SK-N-SH treated with all-trans-retinoic acid at 6 μM for 48 hours (cell line): ENCODE measurements around the gene SLCO3A1.

Experiments used
- ATAC-seq: fragments of 200-7000 bp; cut with Tn5 transposase; 3 replicates; pipeline ENCODE4 v1.9.1; 2020; ENCODE audit warnings: mild to moderate bottlenecking, moderate library complexity
- ARNTL ChIP-seq: fragments of 450-650 bp; formaldehyde crosslinking; IDR thresholded peaks from 2 replicates; pipeline ENCODE4 v1.5.0; 2020; ENCODE audit warnings: low read depth, mild to moderate bottlenecking, moderate library complexity, borderline replicate concordance
- BACH2 ChIP-seq: fragments of 250-450 bp; sonication (Bioruptor Pico); IDR thresholded peaks from 2 replicates; pipeline ENCODE4 v1.9.0; 2021; ENCODE audit warnings: mild to moderate bottlenecking, borderline replicate concordance
- CSDC2 ChIP-seq: fragments of 250-450 bp; sonication (Bioruptor Pico); IDR thresholded peaks from 2 replicates; pipeline ENCODE4 v1.5.0; 2020; ENCODE audit warnings: mild to moderate bottlenecking, moderate library complexity
- ESRRG ChIP-seq: fragments of 250-450 bp; sonication (Bioruptor Pico); IDR thresholded peaks from 2 replicates; pipeline ENCODE4 v1.6.1; 2021; ENCODE audit warnings: mild to moderate bottlenecking
- GLIS3 ChIP-seq: fragments of 250-450 bp; sonication (Bioruptor Pico); IDR thresholded peaks from 2 replicates; pipeline ENCODE4 v1.5.0; 2020; ENCODE audit warnings: mild to moderate bottlenecking, moderate library complexity
- OSR1 ChIP-seq: fragments of 250-450 bp; sonication (Bioruptor Pico); IDR thresholded peaks from 2 replicates; pipeline ENCODE4 v1.8.0; 2022; ENCODE audit warnings: moderate library complexity, mild to moderate bottlenecking, inconsistent platforms
- PPARA ChIP-seq: fragments of 250-450 bp; sonication (Bioruptor Pico); IDR thresholded peaks from 2 replicates; pipeline ENCODE4 v1.5.0; 2020; ENCODE audit warnings: mild to moderate bottlenecking, borderline replicate concordance
- RARB ChIP-seq: fragments of 250-450 bp; sonication (Bioruptor Pico); IDR thresholded peaks from 2 replicates; pipeline ENCODE4 v1.8.0; 2021; ENCODE audit warnings: mild to moderate bottlenecking, moderate library complexity
- SNAI2 ChIP-seq: fragments of 250-450 bp; sonication (Bioruptor Pico); IDR thresholded peaks from 2 replicates; pipeline ENCODE4 v1.5.0; 2020; ENCODE audit warnings: mild to moderate bottlenecking, moderate library complexity
- TCF4 ChIP-seq: fragments of 250-450 bp; sonication (Bioruptor Pico); IDR thresholded peaks from 2 replicates; pipeline ENCODE4 v1.8.0; 2021; ENCODE audit warnings: mild to moderate bottlenecking, moderate library complexity, borderline replicate concordance
- TOX ChIP-seq: fragments of 250-450 bp; sonication (Bioruptor Pico); IDR thresholded peaks from 2 replicates; pipeline ENCODE4 v1.8.0; 2021; ENCODE audit warnings: mild to moderate bottlenecking, moderate library complexity, borderline replicate concordance
- ZFP3 ChIP-seq: fragments of 250-450 bp; sonication (Bioruptor Pico); IDR thresholded peaks from 2 replicates; pipeline ENCODE4 v1.5.0; 2020; ENCODE audit warnings: mild to moderate bottlenecking, moderate library complexity
- ZFP30 ChIP-seq: fragments of 450-650 bp; formaldehyde crosslinking; IDR thresholded peaks from 2 replicates; pipeline ENCODE4 v1.5.0; 2022; ENCODE audit warnings: mild to moderate bottlenecking, moderate library complexity
- ZNF565 ChIP-seq: fragments of 450-650 bp; formaldehyde crosslinking; conservative IDR thresholded peaks from 2 replicates; pipeline ENCODE4 v1.5.0; 2020; ENCODE audit warnings: low read depth, mild to moderate bottlenecking, moderate library complexity
- ZNF70 ChIP-seq: fragments of 450-650 bp; formaldehyde crosslinking; IDR thresholded peaks from 2 replicates; pipeline ENCODE4 v1.5.0; 2020; ENCODE audit warnings: mild to moderate bottlenecking, moderate library complexity
- ZNF8 ChIP-seq: fragments of 450-650 bp; formaldehyde crosslinking; IDR thresholded peaks from 2 replicates; pipeline ENCODE4 v1.5.0; 2020; ENCODE audit warnings: mild to moderate bottlenecking, moderate library complexity
- TF ChIP-seq, protein P1 (sequence below): fragments of 250-450 bp; sonication (Bioruptor Pico); IDR thresholded peaks from 2 replicates; pipeline ENCODE4 v1.5.1; 2021; ENCODE audit warnings: mild to moderate bottlenecking, moderate library complexity
- TF ChIP-seq, protein P2 (sequence below): fragments of 250-450 bp; sonication (Bioruptor Pico); IDR thresholded peaks from 2 replicates; pipeline ENCODE4 v1.5.0; 2020; ENCODE audit warnings: mild to moderate bottlenecking, moderate library complexity
- TF ChIP-seq, protein P3 (sequence below): fragments of 250-450 bp; sonication (Bioruptor Pico); IDR thresholded peaks from 2 replicates; pipeline ENCODE4 v1.8.0; 2021; ENCODE audit warnings: low read depth, mild to moderate bottlenecking, moderate library complexity, borderline replicate concordance
- TF ChIP-seq, protein P4 (sequence below): fragments of 250-450 bp; sonication (Bioruptor Pico); IDR thresholded peaks from 2 replicates; pipeline ENCODE4 v1.5.1; 2020; ENCODE audit warnings: low read depth, mild to moderate bottlenecking, moderate library complexity
- TF ChIP-seq, protein P5 (sequence below): fragments of 250-450 bp; sonication (Bioruptor Pico); IDR thresholded peaks from 2 replicates; pipeline ENCODE4 v1.8.0; 2020; ENCODE audit warnings: mild to moderate bottlenecking, moderate library complexity, borderline replicate concordance

SLCO3A1 gene

DNA sequence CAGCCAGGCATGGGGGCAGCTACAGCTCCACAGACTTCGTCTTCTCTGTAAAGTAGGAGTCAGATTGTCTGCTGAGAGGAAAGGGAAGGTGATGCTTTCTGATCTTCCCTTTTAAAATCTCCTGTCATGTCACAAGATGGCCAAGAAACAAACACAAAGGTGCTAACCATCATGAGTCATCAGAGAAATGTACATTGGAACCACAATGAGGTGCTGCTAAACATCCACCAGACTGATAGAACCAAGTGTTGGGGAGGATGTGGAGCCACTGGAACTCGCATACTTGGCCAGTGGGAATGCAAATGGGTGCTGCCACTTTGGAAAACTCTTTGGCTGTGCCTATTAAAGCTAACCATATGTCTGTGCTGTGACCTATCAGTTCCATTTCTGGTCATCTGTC is 268.8 kb downstream of the SLCO3A1 start (continued):
- TF ChIP-seq, protein P1, sequence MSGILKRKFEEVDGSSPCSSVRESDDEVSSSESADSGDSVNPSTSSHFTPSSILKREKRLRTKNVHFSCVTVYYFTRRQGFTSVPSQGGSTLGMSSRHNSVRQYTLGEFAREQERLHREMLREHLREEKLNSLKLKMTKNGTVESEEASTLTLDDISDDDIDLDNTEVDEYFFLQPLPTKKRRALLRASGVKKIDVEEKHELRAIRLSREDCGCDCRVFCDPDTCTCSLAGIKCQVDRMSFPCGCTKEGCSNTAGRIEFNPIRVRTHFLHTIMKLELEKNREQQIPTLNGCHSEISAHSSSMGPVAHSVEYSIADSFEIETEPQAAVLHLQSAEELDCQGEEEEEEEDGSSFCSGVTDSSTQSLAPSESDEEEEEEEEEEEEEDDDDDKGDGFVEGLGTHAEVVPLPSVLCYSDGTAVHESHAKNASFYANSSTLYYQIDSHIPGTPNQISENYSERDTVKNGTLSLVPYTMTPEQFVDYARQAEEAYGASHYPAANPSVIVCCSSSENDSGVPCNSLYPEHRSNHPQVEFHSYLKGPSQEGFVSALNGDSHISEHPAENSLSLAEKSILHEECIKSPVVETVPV: no peak
- TF ChIP-seq PPARA (CRISPR knock-in tag) (no peak), ZNF70 (CRISPR knock-in tag) (no peak)
- TF ChIP-seq, all 23 proteins: peak for 0

DNA sequence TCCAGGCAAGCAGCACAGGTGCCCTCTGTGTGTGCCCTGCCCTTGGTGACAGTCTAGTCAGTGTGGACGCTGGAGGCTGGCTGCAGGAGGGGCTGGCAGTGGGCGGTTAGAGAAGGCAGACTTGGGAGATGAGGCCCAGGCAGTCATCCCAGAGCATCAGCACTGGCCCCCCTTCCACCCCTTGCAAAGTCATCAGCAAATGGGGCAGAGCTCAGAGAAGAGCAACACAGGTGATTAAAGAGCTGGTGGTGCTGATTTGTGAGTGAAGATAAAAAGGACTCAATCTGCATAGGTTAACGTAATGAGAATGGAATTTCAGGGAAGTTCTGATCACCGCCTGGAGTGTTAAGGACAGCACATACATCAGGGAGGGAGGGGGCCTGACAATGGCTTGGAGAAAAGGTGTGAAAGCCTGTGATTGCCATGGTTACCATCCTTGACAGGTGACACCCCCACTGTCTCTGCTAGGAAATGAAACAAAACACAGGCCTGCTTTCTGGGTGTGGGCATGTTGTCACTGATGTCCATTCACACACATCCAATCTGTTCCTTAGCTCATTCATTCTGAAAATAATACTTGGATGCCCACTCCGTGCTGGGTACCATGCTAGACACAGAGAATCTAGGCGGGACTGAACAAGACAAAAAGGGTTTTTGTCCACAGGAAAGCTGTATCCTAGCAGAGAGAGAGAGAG is 270.6 kb downstream of the SLCO3A1 start:
- ATAC-seq: no peak
- TF ChIP-seq, protein P2, sequence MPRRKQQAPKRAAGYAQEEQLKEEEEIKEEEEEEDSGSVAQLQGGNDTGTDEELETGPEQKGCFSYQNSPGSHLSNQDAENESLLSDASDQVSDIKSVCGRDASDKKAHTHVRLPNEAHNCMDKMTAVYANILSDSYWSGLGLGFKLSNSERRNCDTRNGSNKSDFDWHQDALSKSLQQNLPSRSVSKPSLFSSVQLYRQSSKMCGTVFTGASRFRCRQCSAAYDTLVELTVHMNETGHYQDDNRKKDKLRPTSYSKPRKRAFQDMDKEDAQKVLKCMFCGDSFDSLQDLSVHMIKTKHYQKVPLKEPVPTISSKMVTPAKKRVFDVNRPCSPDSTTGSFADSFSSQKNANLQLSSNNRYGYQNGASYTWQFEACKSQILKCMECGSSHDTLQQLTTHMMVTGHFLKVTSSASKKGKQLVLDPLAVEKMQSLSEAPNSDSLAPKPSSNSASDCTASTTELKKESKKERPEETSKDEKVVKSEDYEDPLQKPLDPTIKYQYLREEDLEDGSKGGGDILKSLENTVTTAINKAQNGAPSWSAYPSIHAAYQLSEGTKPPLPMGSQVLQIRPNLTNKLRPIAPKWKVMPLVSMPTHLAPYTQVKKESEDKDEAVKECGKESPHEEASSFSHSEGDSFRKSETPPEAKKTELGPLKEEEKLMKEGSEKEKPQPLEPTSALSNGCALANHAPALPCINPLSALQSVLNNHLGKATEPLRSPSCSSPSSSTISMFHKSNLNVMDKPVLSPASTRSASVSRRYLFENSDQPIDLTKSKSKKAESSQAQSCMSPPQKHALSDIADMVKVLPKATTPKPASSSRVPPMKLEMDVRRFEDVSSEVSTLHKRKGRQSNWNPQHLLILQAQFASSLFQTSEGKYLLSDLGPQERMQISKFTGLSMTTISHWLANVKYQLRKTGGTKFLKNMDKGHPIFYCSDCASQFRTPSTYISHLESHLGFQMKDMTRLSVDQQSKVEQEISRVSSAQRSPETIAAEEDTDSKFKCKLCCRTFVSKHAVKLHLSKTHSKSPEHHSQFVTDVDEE (CRISPR knock-in tag): no peak
- TF ChIP-seq ZFP3 (no peak), ESRRG (CRISPR knock-in tag) (no peak), SNAI2 (CRISPR knock-in tag) (no peak), CSDC2 (CRISPR knock-in tag) (no peak), ZNF70 (CRISPR knock-in tag) (no peak), RARB (no peak), GLIS3 (CRISPR knock-in tag) (no peak), PPARA (CRISPR knock-in tag) (no peak), BACH2 (CRISPR knock-in tag) (no peak), OSR1 (CRISPR knock-in tag) (no peak), ZNF8 (CRISPR knock-in tag) (no peak), ARNTL (CRISPR knock-in tag) (no peak), TCF4 (CRISPR knock-in tag) (no peak)
- TF ChIP-seq, protein P3, sequence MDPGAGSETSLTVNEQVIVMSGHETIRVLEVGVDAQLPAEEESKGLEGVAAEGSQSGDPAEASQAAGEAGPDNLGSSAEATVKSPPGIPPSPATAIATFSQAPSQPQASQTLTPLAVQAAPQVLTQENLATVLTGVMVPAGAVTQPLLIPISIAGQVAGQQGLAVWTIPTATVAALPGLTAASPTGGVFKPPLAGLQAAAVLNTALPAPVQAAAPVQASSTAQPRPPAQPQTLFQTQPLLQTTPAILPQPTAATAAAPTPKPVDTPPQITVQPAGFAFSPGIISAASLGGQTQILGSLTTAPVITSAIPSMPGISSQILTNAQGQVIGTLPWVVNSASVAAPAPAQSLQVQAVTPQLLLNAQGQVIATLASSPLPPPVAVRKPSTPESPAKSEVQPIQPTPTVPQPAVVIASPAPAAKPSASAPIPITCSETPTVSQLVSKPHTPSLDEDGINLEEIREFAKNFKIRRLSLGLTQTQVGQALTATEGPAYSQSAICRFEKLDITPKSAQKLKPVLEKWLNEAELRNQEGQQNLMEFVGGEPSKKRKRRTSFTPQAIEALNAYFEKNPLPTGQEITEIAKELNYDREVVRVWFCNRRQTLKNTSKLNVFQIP (CRISPR knock-in tag): no peak
- TF ChIP-seq, protein P1: no peak
- TF ChIP-seq, protein P4, sequence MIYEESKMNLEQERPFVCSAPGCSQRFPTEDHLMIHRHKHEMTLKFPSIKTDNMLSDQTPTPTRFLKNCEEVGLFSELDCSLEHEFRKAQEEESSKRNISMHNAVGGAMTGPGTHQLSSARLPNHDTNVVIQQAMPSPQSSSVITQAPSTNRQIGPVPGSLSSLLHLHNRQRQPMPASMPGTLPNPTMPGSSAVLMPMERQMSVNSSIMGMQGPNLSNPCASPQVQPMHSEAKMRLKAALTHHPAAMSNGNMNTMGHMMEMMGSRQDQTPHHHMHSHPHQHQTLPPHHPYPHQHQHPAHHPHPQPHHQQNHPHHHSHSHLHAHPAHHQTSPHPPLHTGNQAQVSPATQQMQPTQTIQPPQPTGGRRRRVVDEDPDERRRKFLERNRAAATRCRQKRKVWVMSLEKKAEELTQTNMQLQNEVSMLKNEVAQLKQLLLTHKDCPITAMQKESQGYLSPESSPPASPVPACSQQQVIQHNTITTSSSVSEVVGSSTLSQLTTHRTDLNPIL (CRISPR knock-in tag): no peak

DNA sequence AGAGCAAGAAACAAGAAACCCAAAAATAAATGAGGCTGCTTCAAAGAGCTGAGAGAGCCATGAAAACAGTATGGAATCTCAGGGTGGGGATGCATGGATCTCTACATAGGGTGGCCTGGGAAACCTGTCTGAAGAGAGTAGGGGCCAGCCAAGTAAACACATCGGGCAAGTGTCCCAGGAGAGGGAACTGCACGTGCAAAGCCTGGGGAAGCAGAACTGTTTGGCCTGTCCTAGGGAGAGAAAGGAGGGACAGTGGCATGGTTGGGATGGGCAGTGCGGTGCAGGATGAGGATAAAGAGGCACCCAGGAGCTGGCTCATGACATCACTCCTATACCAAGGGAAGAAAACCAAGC is 271.1 kb downstream of the SLCO3A1 start:
- TF ChIP-seq ZNF8 (CRISPR knock-in tag): no peak
- no peak for TF ChIP-seq TCF4 (CRISPR knock-in tag)
- no peak for TF ChIP-seq TOX (CRISPR knock-in tag)
- TF ChIP-seq PPARA (CRISPR knock-in tag): no peak
- no peak for TF ChIP-seq GLIS3 (CRISPR knock-in tag)
- TF ChIP-seq ZFP30 (CRISPR knock-in tag): no peak
- TF ChIP-seq CSDC2 (CRISPR knock-in tag): no peak
- TF ChIP-seq, protein P4 (CRISPR knock-in tag): no peak
- TF ChIP-seq OSR1 (CRISPR knock-in tag): no peak
- no peak for TF ChIP-seq ZNF565 (CRISPR knock-in tag)
- TF ChIP-seq, protein P5, sequence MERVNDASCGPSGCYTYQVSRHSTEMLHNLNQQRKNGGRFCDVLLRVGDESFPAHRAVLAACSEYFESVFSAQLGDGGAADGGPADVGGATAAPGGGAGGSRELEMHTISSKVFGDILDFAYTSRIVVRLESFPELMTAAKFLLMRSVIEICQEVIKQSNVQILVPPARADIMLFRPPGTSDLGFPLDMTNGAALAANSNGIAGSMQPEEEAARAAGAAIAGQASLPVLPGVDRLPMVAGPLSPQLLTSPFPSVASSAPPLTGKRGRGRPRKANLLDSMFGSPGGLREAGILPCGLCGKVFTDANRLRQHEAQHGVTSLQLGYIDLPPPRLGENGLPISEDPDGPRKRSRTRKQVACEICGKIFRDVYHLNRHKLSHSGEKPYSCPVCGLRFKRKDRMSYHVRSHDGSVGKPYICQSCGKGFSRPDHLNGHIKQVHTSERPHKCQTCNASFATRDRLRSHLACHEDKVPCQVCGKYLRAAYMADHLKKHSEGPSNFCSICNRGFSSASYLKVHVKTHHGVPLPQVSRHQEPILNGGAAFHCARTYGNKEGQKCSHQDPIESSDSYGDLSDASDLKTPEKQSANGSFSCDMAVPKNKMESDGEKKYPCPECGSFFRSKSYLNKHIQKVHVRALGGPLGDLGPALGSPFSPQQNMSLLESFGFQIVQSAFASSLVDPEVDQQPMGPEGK (CRISPR knock-in tag): no peak
- ATAC-seq: no peak
